HepG2 (cell line): ENCODE data around the gene KCNIP3. TPM values are rescaled to one million over a fixed set of nuclear protein-coding genes. Genes with fewer than 3 reads are reported as not detected.

Experiments
- CERS6 ChIP-seq: sonication (generic); formaldehyde crosslinking; IDR thresholded peaks from 2 replicates; pipeline ENCODE4 v1.5.0; 2020; ENCODE audit warnings: missing genetic modification reagents
- CHCHD3 ChIP-seq: sonication (generic); formaldehyde crosslinking; IDR thresholded peaks from 2 replicates; pipeline ENCODE4 v1.8.0; 2022; ENCODE audit warnings: mild to moderate bottlenecking, missing genetic modification reagents, moderate library complexity
- CHD2 ChIP-seq: IDR thresholded peaks from 2 replicates; pipeline ENCODE4 v1.6.1; 2011; ENCODE audit warnings: low read depth, low read length, improper control_type of control experiment
- LCORL ChIP-seq, 2 experiments: fragments of 450-650 bp in 1 of 2; sonication (generic) in 1 of 2; formaldehyde crosslinking in 1 of 2; IDR thresholded peaks; 2 replicates each; pipeline versions ENCODE4 v1.5.0 to v1.6.1; 2017 to 2020; ENCODE audit warnings: antibody characterized with exemption in 1 of 2, missing genetic modification reagents in 1 of 2
- MAFK ChIP-seq, 2 experiments: IDR thresholded peaks in 1 of 2; conservative IDR thresholded peaks in 1 of 2; 2 replicates each; pipeline ENCODE4 v1.6.1; 2011; ENCODE audit warnings: improper control_type of control experiment in 2 of 2, low read length in 2 of 2
- NFATC3 ChIP-seq: sonication (generic); formaldehyde crosslinking; IDR thresholded peaks from 2 replicates; pipeline ENCODE4 v1.5.1; 2020; ENCODE audit warnings: mild to moderate bottlenecking, missing genetic modification reagents
- NFIB ChIP-seq: sonication (generic); formaldehyde crosslinking; IDR thresholded peaks from 2 replicates; pipeline ENCODE4 v1.9.0; 2021; ENCODE audit warnings: missing genetic modification reagents, mild to moderate bottlenecking, borderline replicate concordance
- RXRB ChIP-seq: IDR thresholded peaks from 2 replicates; pipeline ENCODE4 v1.6.1; 2016; ENCODE audit warnings: borderline replicate concordance, missing genetic modification reagents, missing compliant biosample characterization
- SP4 ChIP-seq: sonication (generic); formaldehyde crosslinking; IDR thresholded peaks from 2 replicates; pipeline ENCODE4 v1.8.1; 2023; ENCODE audit warnings: mild to moderate bottlenecking, missing genetic modification reagents
- ZBTB7A ChIP-seq: sonication (generic); formaldehyde crosslinking; IDR thresholded peaks from 2 replicates; pipeline ENCODE4 v1.8.0; 2022; ENCODE audit warnings: mild to moderate bottlenecking, missing genetic modification reagents
- ZNF513 ChIP-seq: sonication (generic); formaldehyde crosslinking; conservative IDR thresholded peaks from 2 replicates; pipeline ENCODE4 v1.5.0; 2020; ENCODE audit warnings: missing genetic modification reagents
- ZNF646 ChIP-seq: sonication (generic); formaldehyde crosslinking; IDR thresholded peaks from 2 replicates; pipeline ENCODE4 v1.9.0; 2021; ENCODE audit warnings: mild to moderate bottlenecking, missing genetic modification reagents
- ZNF709 ChIP-seq: sonication (generic); formaldehyde crosslinking; IDR thresholded peaks from 2 replicates; pipeline ENCODE4 v1.5.0; 2020; ENCODE audit warnings: mild to moderate bottlenecking, missing genetic modification reagents
- ZSCAN5A ChIP-seq: sonication (generic); formaldehyde crosslinking; IDR thresholded peaks from 2 replicates; pipeline ENCODE4 v1.8.0; 2022; ENCODE audit warnings: mild to moderate bottlenecking, missing genetic modification reagents, borderline replicate concordance
- polyA plus RNA-seq, 8 experiments: library from polyadenylated mRNA; depleted of rRNA in 3 of 8; stranded (reverse) in 7 of 8; unstranded in 1 of 8; fragments of >200 nt; fragmentation: Illumina TruSeq in 4 of 8; extraction: Trizol in 4 of 8; gene quantifications; 2 replicates each; pipeline versions ENCODE4 v1.2.1 to v1.2.3, GENCODE V29; 2011 to 2016; ENCODE audit warnings: low read depth in 4 of 8, missing spikeins in 1 of 8, mixed read lengths in 1 of 8; ENCODE audit not compliant: insufficient read depth in 1 of 8
- total RNA-seq, 5 experiments: library from RNA; depleted of rRNA; stranded (reverse); fragments of >200 nt; fragmentation: Illumina TruSeq; extraction: Trizol; gene quantifications; 2 replicates each; pipeline ENCODE4 v1.2.3, GENCODE V29; 2016; ENCODE audit warnings: low read depth in 1 of 5

KCNIP3 gene
- total and polyA plus RNA-seq, 2 of the 13 experiments (the other 11 are each of a cell fraction or from before 2014, with no cell fraction given) = not detected

GRCh38 chr2:95402370-95403203 lies 105.4 kb downstream of the KCNIP3 start, which contains the start of gene FAHD2A (continued):
- no peak for TF ChIP-seq CERS6 (CRISPR knock-in tag)
- TF ChIP-seq CHD2 = no peak
- TF ChIP-seq ZNF709 (CRISPR knock-in tag) = no peak
- TF ChIP-seq CHCHD3 = no peak
- TF ChIP-seq NFIB (CRISPR knock-in tag) = no peak
- peak; percentile 84; the same call in 1 of the 2 replicates for TF ChIP-seq ZSCAN5A (CRISPR knock-in tag)
- no peak; the same call in 1 of the 2 replicates for TF ChIP-seq ZNF646 (CRISPR knock-in tag)
- TF ChIP-seq MAFK (conservative IDR thresholded peaks at IDR 0.05 in 1 of 2, IDR thresholded peaks at IDR 0.05 in 1 of 2; ENCODE audit: low read length in 2 of 2) = no peak
- TF ChIP-seq ZBTB7A (CRISPR knock-in tag) = no peak
- peak; percentile 48 for TF ChIP-seq RXRB
- TF ChIP-seq NFATC3 (CRISPR knock-in tag) = peak; percentile 20; the same call in 1 of the 2 replicates
- TF ChIP-seq ZNF513 (CRISPR knock-in tag) = no peak
- no peak for TF ChIP-seq LCORL (IDR thresholded peaks at IDR 0.05)
- TF ChIP-seq LCORL (CRISPR knock-in tag; IDR thresholded peaks at IDR 0.05) = peak; percentile 71; the same call in 1 of the 2 replicates
- TF ChIP-seq SP4 (CRISPR knock-in tag) = peak; percentile 77
